Stomach (tissue), 4 donors: ENCODE results near the gene KRT15.

Experiments
- CTCF ChIP-seq, 7 experiments: fragments of 450-650 bp in 4 of 7; fragments of 200-600 bp in 3 of 7; sonication (generic) in 3 of 7; IDR thresholded peaks; one replicate each; pipeline ENCODE4 v1.5.1; 2016 to 2019; ENCODE audit warnings: antibody characterized with exemption in 7 of 7, control low read depth in 2 of 7, mild to moderate bottlenecking in 1 of 7
- EP300 ChIP-seq: sonication (generic); formaldehyde crosslinking; IDR thresholded peaks from one replicate; pipeline ENCODE4 v1.6.1; 2017; ENCODE audit warnings: antibody characterized with exemption
- POLR2A ChIP-seq, 4 donors: fragments of 450-650 bp; IDR thresholded peaks; one replicate each; pipeline ENCODE4 v1.6.1; 2016; ENCODE audit warnings: antibody characterized with exemption in 4 of 4, control low read depth in 2 of 4, mild to moderate bottlenecking in 1 of 4, moderate library complexity in 1 of 4
- POLR2AphosphoS5 ChIP-seq, 3 donors: sonication (generic); formaldehyde crosslinking; IDR thresholded peaks; one replicate each; pipeline ENCODE4 v1.6.1; 2016; ENCODE audit warnings: antibody characterized with exemption in 3 of 3

- TF ChIP-seq POLR2AphosphoS5 (IDR thresholded peaks at IDR 0.05) (no peak), CTCF (IDR thresholded peaks at IDR 0.05) (no peak), POLR2A (IDR thresholded peaks at IDR 0.05) (no peak), EP300 (no peak)
These were observed 36.6 kb upstream of the KRT15 start for GRCh38 chr17:41555105-41555887.
